Measurements from ENCODE around the gene ADCY7. TPM values are rescaled to one million over a fixed set of nuclear protein-coding genes. Genes with fewer than 3 reads are reported as not detected.

The ADCY7 gene
- total RNA-seq, 1 experiment from 2014 or later = 4.0 TPM

DNA sequence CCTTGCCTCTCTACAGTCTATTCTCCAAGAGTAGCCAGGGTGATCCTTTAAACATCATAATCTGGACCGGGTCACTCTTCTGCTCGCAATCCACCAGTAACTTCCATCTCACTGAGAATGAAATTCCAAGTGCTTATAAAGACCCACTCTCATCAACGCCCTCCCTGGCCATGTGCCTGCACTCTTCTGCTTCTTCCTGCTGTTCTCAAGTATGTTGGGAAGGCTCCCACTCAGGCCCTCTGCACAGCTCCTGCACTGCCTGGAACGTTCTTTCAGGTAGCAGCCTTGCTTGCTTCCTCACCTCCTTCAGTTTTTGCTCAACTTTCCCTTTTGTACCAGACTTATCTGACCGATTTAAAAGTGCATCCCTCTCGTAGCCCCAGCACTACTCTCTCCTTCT lies 58.0 kb downstream of the ADCY7 start:
- Histone ChIP-seq H2AFZ (ENCODE audit: low read length) (no peak overlapping the region), H3K79me1 (ENCODE audit: insufficient read depth, low read depth, low read length, poor library complexity, severe bottlenecking) (no peaks in the 10 kb centered on the region), H3K14ac (ENCODE audit: insufficient read depth, low read length) (no peak overlapping the region), H3K9me3 (ENCODE audit: control insufficient read depth, low read depth, low read length) (no peaks in the 10 kb centered on the region), H2AK5ac (ENCODE audit: insufficient read length, low read length) (no peak overlapping the region), H3K18ac (ENCODE audit: insufficient read length, low read depth, low read length) (no peak overlapping the region), H4K8ac (replicated peaks; ENCODE audit: insufficient read length, low read depth, low read length) (no peak overlapping the region), H3K79me2 (ENCODE audit: insufficient read depth, low read length) (no peaks in the 10 kb centered on the region), H2BK120ac (ENCODE audit: low read depth, low read length, poor library complexity, severe bottlenecking) (no peak overlapping the region), H4K5ac (ENCODE audit: insufficient read length, low read depth, low read length) (no peak overlapping the region), H3K23ac (ENCODE audit: insufficient read length, low read depth, low read length) (no peak overlapping the region), H2BK12ac (ENCODE audit: insufficient read length, low read depth, low read length) (no peak overlapping the region), H3T11ph (ENCODE audit: low read length) (no peak overlapping the region), H2BK15ac (ENCODE audit: low read depth, low read length) (no peak overlapping the region), H2BK20ac (ENCODE audit: low read depth, low read length, poor library complexity, severe bottlenecking) (no peak overlapping the region), H3K23me2 (ENCODE audit: insufficient read length, low read depth, low read length, poor library complexity, severe bottlenecking) (no peaks in the 10 kb centered on the region), H3K27me3 (ENCODE audit: insufficient read depth, low read length) (no peaks in the 10 kb centered on the region), H3K27ac (ENCODE audit: insufficient read length, low read depth, low read length) (no peak overlapping the region), H3K4ac (ENCODE audit: low read depth, low read length) (no peak overlapping the region), H4K91ac (ENCODE audit: insufficient read length, low read depth, low read length) (no peak overlapping the region), H3K4me1 (ENCODE audit: insufficient read depth, low read length) (no peaks in the 10 kb centered on the region), H3K56ac (ENCODE audit: insufficient read length, low read depth, low read length) (no peak overlapping the region), H2BK5ac (ENCODE audit: insufficient read length, low read length) (no peak overlapping the region), H4K20me1 (ENCODE audit: control insufficient read depth, insufficient read depth, insufficient read length) (no peaks in the 10 kb centered on the region), H3K9ac (ENCODE audit: extremely low read depth, insufficient read length, low read length) (no peak overlapping the region), H3K4me2 (ENCODE audit: insufficient read depth, insufficient read length, low read length) (no peak overlapping the region)
- Mint-ChIP-seq H3K4me3 (no peak overlapping the region), H3K27me3 (ENCODE audit: low read depth) (no peaks in the 10 kb centered on the region), H3K36me3 (ENCODE audit: insufficient read depth in 1 of 3, low read depth in 3 of 3) (peaks cover 23 to 77% (median 65%) of the 10 kb centered on the region in 3 experiments; a peak in 6 of 7 replicates), H3K27ac (peak overlapping the region; percentile 4 to 65 (median 29); a peak in 5 of 7 replicates), H3K9me3 (no peaks in the 10 kb centered on the region), H3K4me1 (peaks cover 0 to 2% of the 10 kb centered on the region in 2 experiments; a peak in 1 of 4 replicates)
- TF ChIP-seq, protein P1, sequence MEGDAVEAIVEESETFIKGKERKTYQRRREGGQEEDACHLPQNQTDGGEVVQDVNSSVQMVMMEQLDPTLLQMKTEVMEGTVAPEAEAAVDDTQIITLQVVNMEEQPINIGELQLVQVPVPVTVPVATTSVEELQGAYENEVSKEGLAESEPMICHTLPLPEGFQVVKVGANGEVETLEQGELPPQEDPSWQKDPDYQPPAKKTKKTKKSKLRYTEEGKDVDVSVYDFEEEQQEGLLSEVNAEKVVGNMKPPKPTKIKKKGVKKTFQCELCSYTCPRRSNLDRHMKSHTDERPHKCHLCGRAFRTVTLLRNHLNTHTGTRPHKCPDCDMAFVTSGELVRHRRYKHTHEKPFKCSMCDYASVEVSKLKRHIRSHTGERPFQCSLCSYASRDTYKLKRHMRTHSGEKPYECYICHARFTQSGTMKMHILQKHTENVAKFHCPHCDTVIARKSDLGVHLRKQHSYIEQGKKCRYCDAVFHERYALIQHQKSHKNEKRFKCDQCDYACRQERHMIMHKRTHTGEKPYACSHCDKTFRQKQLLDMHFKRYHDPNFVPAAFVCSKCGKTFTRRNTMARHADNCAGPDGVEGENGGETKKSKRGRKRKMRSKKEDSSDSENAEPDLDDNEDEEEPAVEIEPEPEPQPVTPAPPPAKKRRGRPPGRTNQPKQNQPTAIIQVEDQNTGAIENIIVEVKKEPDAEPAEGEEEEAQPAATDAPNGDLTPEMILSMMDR (conservative IDR thresholded peaks at IDR 0.05) = no peak
- WGBS (ENCODE audit: extremely low coverage, insufficient read length, low lambda C conversion rate) = no CpG with 5 or more reads among the region's 6 CpGs
- no peak for DNase-seq

Measured in H9 (cell line).